HG02623 (cell line): ENCODE data around the gene BCAS3.

ENCODE experiments used
- ATAC-seq: cut with Tn5 transposase; IDR thresholded peaks from one replicate; pipeline ENCODE4 v1.9.1; 2021; ENCODE audit warnings: moderate library complexity; ENCODE audit not compliant: unreplicated experiment

BCAS3 gene

GRCh38 chr17:61409301-61410112, 731.9 kb downstream of the BCAS3 start:
- ATAC-seq = no peak

- ATAC-seq = no peak
Measured at GRCh38 chr17:61410141-61411010, 732.7 kb downstream of the BCAS3 start.

GRCh38 chr17:61411011-61411260, 733.3 kb downstream of the BCAS3 start:
- ATAC-seq = no peak

- no peak for ATAC-seq
Measured at GRCh38 chr17:61411261-61412142, 733.9 kb downstream of the BCAS3 start.

GRCh38 chr17:61412143-61412859, 734.6 kb downstream of the BCAS3 start:
- ATAC-seq = peak; percentile 62

- ATAC-seq = no peak
Measured at GRCh38 chr17:61412860-61413660, 735.4 kb downstream of the BCAS3 start.

- no peak for ATAC-seq
Measured at GRCh38 chr17:61413661-61414126, 736.0 kb downstream of the BCAS3 start.

GRCh38 chr17:61414141-61414935, 736.7 kb downstream of the BCAS3 start:
- ATAC-seq = no peak

GRCh38 chr17:61414936-61415251, 737.2 kb downstream of the BCAS3 start:
- ATAC-seq = no peak

- no peak for ATAC-seq
Measured at GRCh38 chr17:61415374-61416210, 737.9 kb downstream of the BCAS3 start.

- ATAC-seq = no peak
Measured at GRCh38 chr17:61416211-61416539, 738.5 kb downstream of the BCAS3 start.

- ATAC-seq = no peak
Measured at GRCh38 chr17:61416540-61417363, 739.1 kb downstream of the BCAS3 start.

GRCh38 chr17:61418449-61418848, 740.8 kb downstream of the BCAS3 start:
- ATAC-seq = no peak

GRCh38 chr17:61419496-61420046, 741.9 kb downstream of the BCAS3 start:
- ATAC-seq = no peak

GRCh38 chr17:61420052-61420451, 742.4 kb downstream of the BCAS3 start:
- ATAC-seq = no peak

- no peak for ATAC-seq
Measured at GRCh38 chr17:61420745-61421398, 743.2 kb downstream of the BCAS3 start.

GRCh38 chr17:61421460-61421859, 743.8 kb downstream of the BCAS3 start:
- no peak for ATAC-seq
